Embryonic facial prominence (tissue), 1 donor: ENCODE measurements around the gene MRGPRE.

ENCODE experiments used
- DNase-seq: peaks from one replicate; pipeline ENCODE4 v3.0.0-alpha.2; 2016; ENCODE audit errors: extremely low spot score

MRGPRE gene

GRCh38 chr11:3226846-3227567 is 5.2 kb downstream of the MRGPRE start:
- no peak for DNase-seq

- DNase-seq, result no peak
Observed at GRCh38 chr11:3225826-3226750, 6.1 kb downstream of the MRGPRE start.

DNA sequence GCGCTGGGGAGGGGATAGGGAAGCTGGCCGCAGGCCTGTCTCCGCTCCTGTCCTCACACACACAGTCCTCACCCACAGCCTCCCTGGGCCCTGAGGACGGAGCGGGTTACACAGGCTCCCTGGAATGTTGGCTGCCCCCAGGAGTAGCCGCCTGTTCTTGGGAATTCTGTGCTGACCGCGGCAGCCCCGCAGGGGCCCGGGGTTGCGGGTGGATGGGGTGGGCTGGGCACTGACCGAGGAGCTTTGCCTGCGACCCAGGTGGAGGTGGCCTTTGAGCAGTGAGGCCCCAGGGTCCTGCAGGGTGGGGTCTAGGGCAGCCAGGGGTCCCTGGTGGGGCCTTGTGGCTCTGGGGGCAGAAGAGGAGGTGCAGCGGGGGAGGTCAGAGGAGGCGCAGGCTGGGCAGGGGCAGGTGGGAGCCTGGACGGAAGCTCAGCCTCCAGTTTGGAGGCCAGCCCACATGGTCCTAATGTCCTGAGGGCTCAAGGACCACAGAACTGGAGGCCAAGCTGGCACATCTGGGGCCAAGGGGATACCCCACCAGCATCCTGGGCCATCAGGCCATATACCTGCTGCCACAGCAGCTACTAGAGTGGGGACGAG is 7.0 kb downstream of the MRGPRE start:
- no peak for DNase-seq

GRCh38 chr11:3224401-3225057 is 7.7 kb downstream of the MRGPRE start:
- no peak for DNase-seq

DNA sequence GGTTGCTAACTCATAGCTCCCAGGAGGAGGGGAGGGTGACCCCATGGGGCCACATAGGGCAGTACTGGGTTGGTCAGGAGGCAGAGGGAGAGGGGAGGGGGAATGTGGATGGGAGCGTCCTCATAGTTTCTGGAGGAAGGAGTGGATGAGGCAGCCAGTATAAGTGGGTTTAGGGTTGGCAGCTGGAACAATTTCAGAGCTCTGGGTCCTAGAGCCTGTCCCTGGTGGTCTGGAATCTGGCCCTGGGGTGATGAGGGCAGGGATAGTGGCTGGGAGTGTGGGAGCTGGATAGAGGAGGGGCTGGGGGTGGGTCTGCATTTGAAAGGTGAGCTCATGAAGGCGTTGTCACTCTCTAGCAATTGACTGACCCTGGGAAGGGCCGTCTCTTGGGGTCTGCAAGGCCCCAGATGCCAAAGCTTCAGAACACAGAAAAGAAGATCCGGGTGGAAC is 8.3 kb downstream of the MRGPRE start:
- DNase-seq, result no peak

DNA sequence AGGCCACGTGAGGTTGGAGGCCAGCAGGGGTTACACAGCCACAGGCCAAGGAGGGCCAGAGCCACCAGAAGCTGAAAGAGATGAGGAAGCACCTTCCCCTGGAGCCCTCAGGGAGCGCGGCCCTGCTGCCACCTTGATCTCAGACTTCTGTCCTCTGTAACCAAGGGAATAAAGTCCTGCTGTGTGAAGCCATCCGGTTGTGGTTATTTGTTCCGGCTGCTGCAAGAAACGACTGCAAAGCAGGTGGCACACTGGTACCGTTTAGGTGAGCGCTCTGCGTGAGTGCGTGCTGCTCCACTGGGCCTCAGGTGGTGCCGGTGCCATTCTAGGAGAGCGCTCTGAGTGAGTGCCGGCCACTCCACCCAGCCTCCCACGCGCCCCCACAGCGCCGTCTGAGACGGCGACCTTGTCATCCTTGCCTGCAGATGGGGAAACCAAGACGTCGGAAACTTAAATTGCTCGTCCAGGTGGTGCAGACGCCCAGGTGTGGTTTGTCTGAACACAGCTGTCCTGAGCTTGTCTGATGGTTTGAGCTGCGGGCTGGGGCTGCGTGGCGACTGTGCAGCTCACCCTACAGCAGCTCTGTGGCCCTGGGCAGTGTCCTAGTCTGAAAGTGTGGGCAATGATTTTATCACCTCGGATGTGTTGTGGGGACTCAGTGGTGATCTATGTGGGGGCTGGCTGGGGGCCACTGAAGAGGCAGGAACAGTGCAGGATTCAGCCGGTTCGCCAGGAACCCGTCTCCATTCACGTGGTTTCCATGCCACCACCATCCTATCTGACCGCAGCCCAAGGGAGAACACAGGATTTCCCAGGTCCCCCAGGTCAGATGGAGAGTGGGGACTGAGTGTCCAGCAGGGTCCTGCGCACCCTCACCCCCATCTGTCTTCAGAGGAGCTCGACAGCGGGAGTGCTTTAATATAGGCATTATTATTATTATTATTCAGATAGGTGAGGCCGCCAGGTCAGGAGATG is 9.0 kb downstream of the MRGPRE start:
- DNase-seq, result no peak

GRCh38 chr11:3222003-3222855 is 10.0 kb downstream of the MRGPRE start:
- no peak for DNase-seq

DNA sequence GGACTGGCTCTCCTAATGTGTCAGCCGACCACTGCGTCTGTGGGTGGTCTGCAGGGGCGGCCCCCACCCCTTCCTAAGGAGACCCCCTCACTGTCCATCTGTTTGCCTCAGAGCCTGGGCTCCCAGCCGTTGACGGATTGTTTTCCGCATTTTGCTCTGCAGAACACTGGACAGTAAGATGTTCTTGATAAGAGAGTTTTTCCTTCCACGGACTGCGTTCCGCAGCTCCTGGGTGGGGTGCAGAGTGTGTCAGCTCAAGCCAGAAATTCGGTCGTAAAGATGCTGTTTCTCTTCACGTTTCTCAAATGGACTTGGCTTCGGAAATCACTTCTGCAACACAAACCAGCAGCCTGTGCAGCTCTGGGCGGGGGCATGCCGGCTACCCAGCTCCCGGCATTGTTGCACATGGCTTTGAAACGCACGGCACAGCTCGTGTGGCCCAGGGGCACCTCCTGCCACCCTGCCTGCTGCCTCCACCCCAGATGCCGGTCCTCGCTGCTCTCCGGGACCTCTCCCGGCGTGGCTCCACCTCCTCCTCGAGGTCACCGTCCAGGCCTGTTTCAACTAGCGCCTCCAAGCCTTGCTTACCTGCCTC is 10.7 kb downstream of the MRGPRE start:
- DNase-seq, result no peak

DNA sequence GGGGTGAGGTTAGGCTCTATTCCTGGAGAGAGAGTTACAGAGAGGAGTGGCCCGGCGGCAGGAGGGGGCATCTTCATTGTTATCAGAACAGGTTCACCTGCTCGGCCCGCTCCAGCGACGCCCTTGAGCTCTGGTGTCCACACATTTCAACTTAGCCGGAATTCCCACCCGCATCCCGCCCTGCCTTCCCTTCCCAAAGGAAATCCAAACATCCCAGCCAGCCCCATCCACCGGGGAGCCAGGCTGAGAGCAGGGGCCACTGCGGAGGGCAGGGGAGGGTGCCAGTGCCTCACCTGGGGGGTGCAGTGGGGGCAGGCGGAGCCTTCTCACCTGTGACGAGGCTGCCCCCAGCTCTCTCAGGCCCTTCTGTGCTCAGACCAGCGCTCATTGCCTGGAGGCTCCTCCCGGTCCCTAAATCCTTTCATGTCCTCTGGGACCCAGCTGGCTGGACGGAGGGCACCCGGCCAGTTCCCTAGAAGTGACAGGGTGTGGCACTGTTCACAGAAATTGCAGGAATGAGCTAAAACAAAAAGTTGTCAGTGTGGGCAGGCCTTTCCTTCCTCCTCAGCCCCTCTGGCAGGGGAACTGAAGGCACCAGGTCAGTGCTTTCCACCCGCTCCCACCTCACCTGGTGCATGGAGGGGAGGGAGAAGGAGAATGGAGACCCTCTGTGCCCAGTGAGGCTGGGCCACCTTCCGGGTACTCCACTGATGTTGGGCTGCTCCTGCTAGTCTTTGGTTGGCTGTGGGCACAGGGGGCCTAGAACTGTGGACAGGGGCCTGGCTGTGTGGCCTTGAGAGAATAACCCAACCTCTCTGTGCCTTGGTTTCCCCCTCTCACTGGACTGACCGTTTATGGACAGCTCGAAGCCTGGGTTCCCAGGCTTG is 11.5 kb downstream of the MRGPRE start:
- DNase-seq, result no peak

- no peak for DNase-seq
Observed at GRCh38 chr11:3220101-3220500, 12.1 kb downstream of the MRGPRE start.

DNA sequence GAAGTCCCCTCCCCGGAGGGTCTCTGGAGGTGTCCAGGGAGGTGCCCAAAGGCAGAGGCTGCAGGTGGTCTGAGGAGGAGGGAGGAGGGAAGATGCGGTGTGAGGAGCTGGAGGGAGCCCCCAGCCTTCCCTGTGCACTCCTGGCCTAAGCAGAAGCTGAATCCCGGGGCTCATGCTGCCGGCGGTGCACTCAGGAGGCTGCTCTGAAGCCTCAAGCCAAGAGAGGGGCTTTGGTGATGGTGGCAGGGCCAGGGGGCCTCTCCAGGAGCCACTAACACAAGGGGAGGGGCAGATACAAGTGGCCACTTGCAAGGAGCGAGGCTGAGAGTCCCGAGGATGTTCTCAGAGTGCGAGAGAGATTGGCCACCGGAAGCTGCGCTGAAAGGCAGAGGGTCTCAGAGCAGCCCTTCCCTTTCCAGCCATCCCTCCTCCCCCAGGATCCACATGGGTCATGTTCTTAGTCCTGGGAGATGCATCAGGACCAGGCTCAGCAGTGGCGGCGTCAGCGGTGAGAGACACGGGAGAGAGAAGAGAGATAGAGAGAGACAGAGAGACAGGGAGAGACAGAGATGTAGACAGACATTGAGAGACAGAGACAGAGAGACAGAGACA is 12.8 kb downstream of the MRGPRE start:
- DNase-seq, result no peak

- no peak for DNase-seq
Observed at GRCh38 chr11:3218483-3219280, 13.5 kb downstream of the MRGPRE start, which contains the start of gene MRGPRG. Gene MRGPRG, minus strand, starts transcription at chr11:3218813. Its CDS starts 0 bp downstream, at chr11:3218813.

- no peak for DNase-seq
Observed at GRCh38 chr11:3217818-3218482, 14.3 kb downstream of the MRGPRE start.

- DNase-seq, result no peak
Observed at GRCh38 chr11:3216027-3216525, 16.1 kb downstream of the MRGPRE start.

DNA sequence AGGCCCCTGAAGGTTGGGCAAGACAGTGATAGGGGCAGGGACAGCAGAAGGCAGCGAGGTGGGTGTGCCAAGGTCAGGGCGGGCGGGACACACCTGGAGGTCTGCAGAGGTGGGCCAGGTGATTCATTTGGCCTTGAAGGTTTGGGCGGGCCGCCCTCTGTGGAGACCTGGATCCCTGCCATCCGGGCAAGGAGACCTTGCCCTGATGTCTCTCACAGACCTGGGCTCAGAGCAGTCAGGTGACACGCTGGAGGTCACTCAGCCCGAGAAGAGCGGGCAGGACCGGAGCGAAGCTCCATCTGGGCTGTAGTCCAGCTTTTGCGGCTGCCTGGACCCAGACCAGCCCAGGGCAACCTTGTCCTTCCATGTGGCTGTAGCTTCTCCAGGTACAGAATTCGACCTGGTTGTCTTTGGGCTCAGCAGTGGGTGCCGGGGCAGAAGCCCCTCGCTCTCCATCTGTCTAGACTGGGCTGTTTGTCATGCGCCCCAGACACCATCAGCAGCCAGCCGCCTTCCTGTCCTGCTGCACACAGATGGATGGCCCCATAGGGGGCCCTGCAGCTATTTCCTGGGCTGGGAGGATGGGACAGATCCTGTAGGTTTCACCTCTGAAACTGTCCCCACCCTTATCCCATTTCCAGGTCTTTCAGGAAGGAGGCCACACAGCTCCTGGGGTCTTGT is 16.7 kb downstream of the MRGPRE start:
- no peak for DNase-seq

DNA sequence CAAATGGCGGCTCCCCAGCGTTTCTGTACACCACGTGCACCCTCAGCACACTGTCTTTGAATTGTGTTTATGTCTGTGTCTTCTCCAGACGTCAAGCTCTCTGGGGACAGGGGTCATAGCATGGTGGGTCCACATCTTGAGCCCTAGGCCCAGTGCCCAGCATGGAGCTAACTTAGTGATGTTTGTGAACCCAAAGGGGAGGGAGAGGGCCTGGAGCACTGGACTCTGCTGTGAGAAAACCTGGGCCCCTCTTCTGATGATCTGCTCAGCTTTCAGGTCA is 17.9 kb downstream of the MRGPRE start:
- DNase-seq, result no peak
